ENCODE measurements around the gene VASN. TPM values are rescaled to one million over a fixed set of nuclear protein-coding genes. Genes with fewer than 3 reads are reported as not detected.

Gene VASN
- total and polyA plus RNA-seq, 8 donors, result 3.7 to 25.6 (median 10.9) TPM

DNA sequence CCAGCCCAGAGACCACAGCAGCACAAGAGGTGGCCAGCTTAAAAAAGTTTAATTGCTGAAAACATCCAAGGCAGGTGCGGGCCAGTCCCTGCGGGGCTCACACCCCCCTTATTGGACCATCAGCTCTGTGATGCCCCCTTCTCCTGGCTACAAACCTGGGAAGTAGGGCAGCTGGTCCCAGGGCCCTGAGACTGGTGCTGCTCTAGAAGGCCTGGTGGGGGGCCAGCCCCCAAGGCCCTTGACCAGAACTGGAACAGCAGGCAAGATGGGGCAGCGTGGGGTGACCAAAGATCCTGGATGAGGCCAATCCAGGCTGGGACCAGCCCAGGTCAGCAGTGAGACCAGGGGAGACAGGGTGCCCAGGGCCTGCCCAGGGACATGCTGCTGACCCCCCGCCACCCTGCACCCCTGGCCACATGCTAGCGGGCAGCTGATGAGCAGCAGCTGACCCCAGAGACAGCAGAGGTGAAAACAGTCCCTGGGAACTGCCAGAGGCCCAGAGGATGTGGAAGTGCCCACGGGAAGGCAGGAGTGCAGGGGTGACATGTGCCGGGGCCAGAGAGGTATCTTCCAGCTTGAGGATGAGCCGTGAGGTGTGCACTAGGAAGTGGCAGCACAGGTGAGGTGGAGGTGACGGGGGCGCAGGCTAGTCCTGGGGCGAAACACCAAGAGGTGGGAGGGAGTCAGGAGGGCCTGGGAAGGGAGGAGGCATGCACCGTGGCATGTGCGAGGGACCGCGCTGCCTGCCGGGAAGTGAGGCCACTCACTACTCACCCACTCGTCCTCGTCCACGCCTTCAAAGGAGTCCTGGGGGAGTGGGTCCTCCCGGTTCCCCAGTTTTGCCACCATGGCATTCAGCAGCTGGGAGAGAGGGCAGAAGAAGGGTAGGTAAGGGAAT lies 16.9 kb upstream of the VASN start:
- WGBS, 5 donors, result 93 to 97% (median 96%) methylated on average over 19 to 20 of the region's 20 CpGs

DNA sequence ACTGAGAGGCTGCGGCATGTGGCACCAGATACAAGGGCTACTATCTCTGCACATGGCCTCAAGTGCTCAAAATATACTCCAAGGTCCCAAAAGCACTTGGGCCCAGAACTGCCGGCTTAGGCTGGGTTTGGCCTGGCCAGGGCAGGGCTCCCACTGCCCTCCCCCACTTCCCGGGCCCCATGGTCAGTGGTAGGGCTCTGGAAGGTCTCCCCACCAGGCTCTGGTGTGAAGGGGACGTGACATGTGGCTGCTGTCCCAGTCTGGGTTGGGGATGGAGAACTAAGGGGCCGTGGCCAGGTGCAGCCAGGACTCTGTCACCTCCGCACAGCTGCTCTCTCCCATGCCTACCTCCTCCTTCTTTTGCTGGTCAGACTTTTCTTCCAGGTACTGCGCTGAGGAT lies 14.8 kb upstream of the VASN start:
- Histone ChIP-seq H3K4me3 (no peak overlapping the region), H3K27ac (no peak overlapping the region), H3K36me3 (peaks cover 10 to 73% (median 61%) of the 10 kb centered on the region in 4 donors), H3K27me3 (no peaks in the 10 kb centered on the region), H3K4me1 (peaks cover 0 to 9% (median 3%) of the 10 kb centered on the region in 4 donors), H3K9me3 (no peaks in the 10 kb centered on the region)
- 95 to 97% (median 96%) methylated on average over 6 to 7 of the region's 7 CpGs for WGBS, 5 donors
- DNase-seq, result no peak
- intact Hi-C loops (cut with DNase I; ENCODE audit: low total_unique reads), result loop anchor here (5.0 kb wide), 1 partner anchor 45 kb away; no protein-coding TSS in a partner anchor
- TF ChIP-seq, protein P1, sequence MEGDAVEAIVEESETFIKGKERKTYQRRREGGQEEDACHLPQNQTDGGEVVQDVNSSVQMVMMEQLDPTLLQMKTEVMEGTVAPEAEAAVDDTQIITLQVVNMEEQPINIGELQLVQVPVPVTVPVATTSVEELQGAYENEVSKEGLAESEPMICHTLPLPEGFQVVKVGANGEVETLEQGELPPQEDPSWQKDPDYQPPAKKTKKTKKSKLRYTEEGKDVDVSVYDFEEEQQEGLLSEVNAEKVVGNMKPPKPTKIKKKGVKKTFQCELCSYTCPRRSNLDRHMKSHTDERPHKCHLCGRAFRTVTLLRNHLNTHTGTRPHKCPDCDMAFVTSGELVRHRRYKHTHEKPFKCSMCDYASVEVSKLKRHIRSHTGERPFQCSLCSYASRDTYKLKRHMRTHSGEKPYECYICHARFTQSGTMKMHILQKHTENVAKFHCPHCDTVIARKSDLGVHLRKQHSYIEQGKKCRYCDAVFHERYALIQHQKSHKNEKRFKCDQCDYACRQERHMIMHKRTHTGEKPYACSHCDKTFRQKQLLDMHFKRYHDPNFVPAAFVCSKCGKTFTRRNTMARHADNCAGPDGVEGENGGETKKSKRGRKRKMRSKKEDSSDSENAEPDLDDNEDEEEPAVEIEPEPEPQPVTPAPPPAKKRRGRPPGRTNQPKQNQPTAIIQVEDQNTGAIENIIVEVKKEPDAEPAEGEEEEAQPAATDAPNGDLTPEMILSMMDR (IDR thresholded peaks at IDR 0.05), result no peak
- TF ChIP-seq POLR2AphosphoS5 (IDR thresholded peaks at IDR 0.05), result no peak
- no peak for TF ChIP-seq POLR2A (IDR thresholded peaks at IDR 0.05)
- no peak for TF ChIP-seq EP300 (IDR thresholded peaks at IDR 0.05)

More for the DNA sequence above, 16.9 kb upstream of the VASN start:
- no peak overlapping the region for H3K4me3 ChIP-seq
- H3K9me3 ChIP-seq, result no peaks in the 10 kb centered on the region
- DNase-seq, result no peak
- peaks cover 9 to 54% (median 43%) of the 10 kb centered on the region in 4 donors for H3K36me3 ChIP-seq
- TF ChIP-seq POLR2A (IDR thresholded peaks at IDR 0.05), result no peak
- TF ChIP-seq POLR2AphosphoS5 (IDR thresholded peaks at IDR 0.05), result no peak
- TF ChIP-seq, protein P1 (IDR thresholded peaks at IDR 0.05), result no peak
- no peak for TF ChIP-seq EP300 (IDR thresholded peaks at IDR 0.05)
- H3K27ac ChIP-seq, result no peak overlapping the region
- intact Hi-C loops (cut with DNase I; ENCODE audit: low total_unique reads), result loop anchor here (5.0 kb wide), 1 partner anchor 48 kb away; no protein-coding TSS in a partner anchor
- no peaks in the 10 kb centered on the region for H3K27me3 ChIP-seq
- H3K4me1 ChIP-seq, result peaks cover 7 to 24% (median 18%) of the 10 kb centered on the region in 4 donors

DNA sequence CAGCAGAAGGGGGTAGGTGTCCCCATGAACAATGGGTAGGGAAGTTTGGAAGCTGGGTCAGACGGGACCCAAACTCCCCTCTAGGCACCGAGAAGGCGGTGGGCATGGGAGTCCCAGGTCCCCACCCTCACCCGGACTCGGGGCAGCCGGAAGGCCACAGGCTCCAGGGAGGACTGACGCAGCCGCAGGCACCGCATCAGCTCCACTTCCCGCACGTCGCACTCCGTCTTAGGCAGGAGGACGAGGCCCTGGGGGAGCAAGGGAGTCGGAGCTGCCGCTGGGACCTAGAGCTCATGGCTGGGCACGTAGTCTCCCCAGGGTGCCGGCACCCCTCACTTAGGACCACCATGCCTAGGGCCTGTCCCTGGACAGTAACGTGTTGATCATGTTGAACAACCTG lies 13.4 kb upstream of the VASN start:
- Histone ChIP-seq H3K27me3 (no peaks in the 10 kb centered on the region), H3K4me3 (no peak overlapping the region), H3K4me1 (peaks cover 0 to 7% (median 3%) of the 10 kb centered on the region in 4 donors), H3K36me3 (peaks cover 22 to 87% (median 75%) of the 10 kb centered on the region in 4 donors), H3K9me3 (no peaks in the 10 kb centered on the region), H3K27ac (no peak overlapping the region)
- WGBS, 5 donors, result 67 to 96% (median 95%) methylated on average over 1 to 19 of the region's 19 CpGs
- DNase-seq, result no peak
- intact Hi-C loops (cut with DNase I; ENCODE audit: low total_unique reads), result loop anchor here (5.0 kb wide), 1 partner anchor 44 kb away; no protein-coding TSS in a partner anchor
- TF ChIP-seq POLR2AphosphoS5 (IDR thresholded peaks at IDR 0.05) (no peak), POLR2A (IDR thresholded peaks at IDR 0.05) (no peak), EP300 (IDR thresholded peaks at IDR 0.05) (no peak)
- TF ChIP-seq, protein P1 (IDR thresholded peaks at IDR 0.05), result no peak

DNA sequence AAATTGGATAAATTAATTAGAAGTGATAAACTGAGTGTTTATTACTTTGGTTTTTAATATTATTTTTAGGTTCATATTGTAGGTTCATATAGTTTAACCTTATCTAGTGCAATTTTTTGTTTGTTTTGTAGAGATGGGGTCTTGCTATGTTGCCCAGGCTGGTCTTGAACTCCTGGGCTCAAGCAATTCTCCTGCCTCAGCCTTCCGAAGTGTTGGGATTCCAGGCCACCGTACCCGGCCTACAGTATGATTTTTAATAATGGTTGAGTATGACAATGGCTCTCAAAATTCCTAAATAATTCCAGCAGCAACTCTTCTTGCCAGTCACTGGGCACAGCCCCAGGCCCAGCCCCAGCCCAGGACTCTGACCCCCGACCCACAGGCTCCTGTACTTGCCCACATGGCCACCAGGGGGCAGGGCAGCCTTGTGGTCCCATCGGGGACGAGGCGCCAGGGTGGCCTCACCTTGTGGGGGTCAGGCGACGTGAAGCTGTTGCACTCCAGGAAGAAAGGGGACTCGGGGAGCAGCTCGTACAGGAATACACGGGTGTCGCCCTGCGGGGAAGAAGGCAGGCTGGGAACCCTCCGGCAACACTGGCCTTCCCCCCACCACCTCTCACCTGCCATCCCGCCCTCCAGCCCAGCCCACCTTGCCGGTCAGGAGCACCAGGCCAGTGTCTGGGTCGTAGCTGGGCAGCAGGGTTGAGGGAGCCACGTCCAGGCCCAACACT lies 12.7 kb upstream of the VASN start:
- WGBS, 5 donors, result 35 to 56% (median 38%) methylated on average over 12 to 19 of the region's 19 CpGs

More for the DNA sequence above, 12.7 kb upstream of the VASN start:
- Histone ChIP-seq H3K9me3 (no peaks in the 10 kb centered on the region), H3K27me3 (no peaks in the 10 kb centered on the region), H3K4me3 (no peak overlapping the region), H3K27ac (no peak overlapping the region), H3K36me3 (peaks cover 29 to 95% (median 81%) of the 10 kb centered on the region in 4 donors), H3K4me1 (peaks cover 0 to 7% (median 3%) of the 10 kb centered on the region in 4 donors)
- TF ChIP-seq POLR2AphosphoS5 (IDR thresholded peaks at IDR 0.05) (peak in 1 of 3 donors; percentile 54), POLR2A (IDR thresholded peaks at IDR 0.05) (no peak)
- TF ChIP-seq, protein P1 (IDR thresholded peaks at IDR 0.05), result peak in 6 of 7 experiments; percentile 82 to 99 (median 97)
- intact Hi-C loops (cut with DNase I; ENCODE audit: low total_unique reads), result loop anchor here (5.0 kb wide), 1 partner anchor 43 kb away; no protein-coding TSS in a partner anchor
- peak; percentile 76 to 82 for DNase-seq
